Measurements from ENCODE around the gene COG6. TPM values are rescaled to one million over a fixed set of nuclear protein-coding genes. Genes with fewer than 3 reads are reported as not detected.

Gene COG6
- total RNA-seq, 3 donors from 2014 or later = 20.5 to 32.2 (median 21.6) TPM

- H3K4me3 ChIP-seq = no peak overlapping the region
- no peaks in the 10 kb centered on the region for H3K9me3 ChIP-seq
- intact Hi-C loops (cut with DNase I; ENCODE audit: low total_unique reads) = no loop called here
- H3K27me3 ChIP-seq = no peaks in the 10 kb centered on the region
- no peaks in the 10 kb centered on the region for H3K4me1 ChIP-seq
- no peaks in the 10 kb centered on the region for H3K36me3 ChIP-seq
- H3K27ac ChIP-seq = no peak overlapping the region
- TF ChIP-seq CTCF (IDR thresholded peaks at IDR 0.05) (no peak), POLR2AphosphoS5 (IDR thresholded peaks at IDR 0.05) (no peak), POLR2A (IDR thresholded peaks at IDR 0.05) (no peak)
- DNase-seq (ENCODE audit: low spot score in 2 of 2) = no peak
Observed at GRCh38 chr13:39688278-39688677, 32.8 kb downstream of the COG6 start.

GRCh38 chr13:39688699-39689405 lies 33.4 kb downstream of the COG6 start:
- Histone ChIP-seq H3K27ac (no peak overlapping the region), H3K27me3 (no peaks in the 10 kb centered on the region), H3K9me3 (no peaks in the 10 kb centered on the region), H3K4me1 (no peaks in the 10 kb centered on the region), H3K4me3 (no peak overlapping the region), H3K36me3 (no peaks in the 10 kb centered on the region)
- TF ChIP-seq POLR2A (IDR thresholded peaks at IDR 0.05) (no peak), POLR2AphosphoS5 (IDR thresholded peaks at IDR 0.05) (no peak), CTCF (IDR thresholded peaks at IDR 0.05) (no peak)
- DNase-seq (ENCODE audit: low spot score in 2 of 2) = no peak
- intact Hi-C loops (cut with DNase I; ENCODE audit: low total_unique reads) = no loop called here

GRCh38 chr13:39692660-39693438 lies 37.4 kb downstream of the COG6 start:
- DNase-seq (ENCODE audit: low spot score in 2 of 2) = no peak
- Histone ChIP-seq H3K4me3 (no peak overlapping the region), H3K27me3 (no peaks in the 10 kb centered on the region), H3K27ac (no peak overlapping the region), H3K36me3 (no peaks in the 10 kb centered on the region), H3K4me1 (no peaks in the 10 kb centered on the region), H3K9me3 (no peaks in the 10 kb centered on the region)
- TF ChIP-seq POLR2AphosphoS5 (IDR thresholded peaks at IDR 0.05) (no peak), CTCF (IDR thresholded peaks at IDR 0.05) (no peak), POLR2A (IDR thresholded peaks at IDR 0.05) (no peak)
- intact Hi-C loops (cut with DNase I; ENCODE audit: low total_unique reads) = no loop called here

- H3K4me1 ChIP-seq = no peaks in the 10 kb centered on the region
- no peaks in the 10 kb centered on the region for H3K27me3 ChIP-seq
- no peak for DNase-seq (ENCODE audit: low spot score in 2 of 2)
- no peaks in the 10 kb centered on the region for H3K36me3 ChIP-seq
- no peak overlapping the region for H3K27ac ChIP-seq
- intact Hi-C loops (cut with DNase I; ENCODE audit: low total_unique reads) = no loop called here
- H3K4me3 ChIP-seq = no peak overlapping the region
- H3K9me3 ChIP-seq = no peaks in the 10 kb centered on the region
- no peak for TF ChIP-seq POLR2A (IDR thresholded peaks at IDR 0.05)
Observed at GRCh38 chr13:39699274-39699673, 43.8 kb downstream of the COG6 start.

- no peaks in the 10 kb centered on the region for H3K36me3 ChIP-seq
- no peaks in the 10 kb centered on the region for H3K4me1 ChIP-seq
- no peak overlapping the region for H3K27ac ChIP-seq
- H3K27me3 ChIP-seq = no peaks in the 10 kb centered on the region
- no peak for DNase-seq (ENCODE audit: low spot score in 2 of 2)
- intact Hi-C loops (cut with DNase I; ENCODE audit: low total_unique reads) = no loop called here
- H3K9me3 ChIP-seq = no peaks in the 10 kb centered on the region
- H3K4me3 ChIP-seq = no peak overlapping the region
- TF ChIP-seq POLR2A (IDR thresholded peaks at IDR 0.05) (no peak), CTCF (IDR thresholded peaks at IDR 0.05) (no peak), POLR2AphosphoS5 (IDR thresholded peaks at IDR 0.05) (no peak)
Observed at GRCh38 chr13:39712626-39713025, 57.2 kb downstream of the COG6 start.

Data from breast epithelium (tissue), 4 donors.